H1 (cell line): ENCODE data around the gene C2CD4D. TPM values are rescaled to one million over a fixed set of nuclear protein-coding genes. Genes with fewer than 3 reads are reported as not detected.

Experiments used
- CTCF ChIA-PET: fragments of 300-600 bp; sonication (Branson Sonifier 250); formaldehyde crosslinking; loops from one replicate; lab custom pipeline; 2021; ENCODE audit not compliant: partially characterized antibody; lab: Charles Lee
- POLR2A ChIA-PET: fragments of 300-600 bp; sonication (Branson Sonifier 250); formaldehyde crosslinking; loops from one replicate; lab custom pipeline; 2021; ENCODE audit warnings: inconsistent platforms; ENCODE audit not compliant: partially characterized antibody; lab: Charles Lee
- DNase-seq, 2 experiments: peaks; one replicate each; pipeline versions ENCODE4 v3.0.0 to v3.0.0-alpha.2; 2010 to 2022; ENCODE audit warnings: low spot score in 2 of 2, low read depth in 1 of 2, mixed read lengths in 1 of 2
- FAIRE-seq: peaks from 2 replicates; lab custom pipeline; 2011; peaks lifted over from hg19 to GRCh38; lab: Jason Lieb, UNC
- H2AFZ ChIP-seq: 2 replicates; pipeline ENCODE4 v1.8.1; 2012; ENCODE audit warnings: low read length, inconsistent platforms
- H2AK5ac ChIP-seq: 2 replicates; pipeline ENCODE4 v1.6.1; 2013; ENCODE audit warnings: low read depth, low read length
- H2BK120ac ChIP-seq: replicated peaks from 2 replicates; pipeline ENCODE3; 2013; ENCODE audit warnings: low read depth, low read length, inconsistent platforms
- H2BK12ac ChIP-seq: 2 replicates; pipeline ENCODE4 v1.6.1; 2013; ENCODE audit warnings: low read depth, low read length
- H2BK15ac ChIP-seq: 2 replicates; pipeline ENCODE4 v1.6.1; 2013; ENCODE audit warnings: low read length
- H2BK20ac ChIP-seq: 2 replicates; pipeline ENCODE4 v1.6.1; 2013; ENCODE audit warnings: low read length
- H2BK5ac ChIP-seq: 2 replicates; pipeline ENCODE4 v1.6.1; 2013; ENCODE audit warnings: low read depth, low read length
- H3K14ac ChIP-seq: 2 replicates; pipeline ENCODE4 v1.6.1; 2013; ENCODE audit warnings: inconsistent platforms; ENCODE audit not compliant: insufficient read length
- H3K18ac ChIP-seq: 2 replicates; pipeline ENCODE4 v1.6.1; 2013; ENCODE audit warnings: low read length; ENCODE audit errors: extremely low read depth
- H3K23ac ChIP-seq: 2 replicates; pipeline ENCODE4 v1.6.1; 2013; ENCODE audit warnings: inconsistent platforms; ENCODE audit not compliant: insufficient read length
- H3K23me2 ChIP-seq: 2 replicates; pipeline ENCODE4 v1.6.1; 2013; ENCODE audit warnings: low read depth, low read length
- H3K27ac ChIP-seq: 2 replicates; pipeline ENCODE4 v1.6.1; 2011; ENCODE audit warnings: low read depth, low read length, inconsistent platforms
- H3K27me3 ChIP-seq, 4 experiments: replicated peaks in 1 of 4; 1 replicate in 1 of 4; 2 replicates in 3 of 4; pipeline versions ENCODE4 v1.6.1 to v1.8.1; 2011 to 2013; ENCODE audit warnings: low read length in 3 of 4, mild to moderate bottlenecking in 3 of 4, inconsistent platforms in 2 of 4, mixed read lengths in 2 of 4, moderate library complexity in 1 of 4; ENCODE audit not compliant: control insufficient read depth in 3 of 4, insufficient read depth in 3 of 4; ENCODE audit errors: extremely low read depth in 1 of 4
- H3K36me3 ChIP-seq, 4 experiments: 2 replicates each; pipeline versions ENCODE4 v1.6.1 to v1.8.1; 2011 to 2013; ENCODE audit warnings: mild to moderate bottlenecking in 4 of 4, low read length in 3 of 4, moderate library complexity in 2 of 4, control low read depth in 1 of 4, inconsistent platforms in 1 of 4; ENCODE audit not compliant: insufficient read depth in 4 of 4, control insufficient read depth in 2 of 4
- H3K4ac ChIP-seq: replicated peaks from 2 replicates; pipeline ENCODE3; 2013; ENCODE audit warnings: low read length, low read depth, mixed read lengths, inconsistent platforms; ENCODE audit not compliant: insufficient read length
- H3K4me1 ChIP-seq, 4 experiments: replicated peaks in 1 of 4; 1 replicate in 1 of 4; 2 replicates in 3 of 4; pipeline versions ENCODE4 v1.6.1 to v1.8.1; 2011 to 2013; ENCODE audit warnings: low read length in 3 of 4, inconsistent platforms in 2 of 4, mixed read lengths in 1 of 4; ENCODE audit not compliant: insufficient read depth in 4 of 4, control insufficient read depth in 3 of 4
- H3K4me2 ChIP-seq, 2 experiments: 2 replicates each; pipeline versions ENCODE4 v1.6.1 to v1.8.1; 2011 to 2013; ENCODE audit warnings: low read depth in 2 of 2, low read length in 2 of 2, control low read depth in 1 of 2, inconsistent platforms in 1 of 2, mild to moderate bottlenecking in 1 of 2; ENCODE audit not compliant: insufficient read depth in 1 of 2
- H3K4me3 ChIP-seq, 4 experiments: fragments of 200-600, 300-600 bp in 1 of 4; sonication (generic), shearing (Covaris generic), sonication (Bioruptor Twin) in 1 of 4; 2 replicates each; pipeline versions ENCODE4 v1.5.1 to v1.8.1; 2011 to 2016; ENCODE audit warnings: low read length in 4 of 4, low read depth in 3 of 4, control low read depth in 2 of 4, inconsistent platforms in 2 of 4, mild to moderate bottlenecking in 2 of 4, mixed read lengths in 1 of 4, moderate library complexity in 1 of 4; ENCODE audit not compliant: insufficient read depth in 2 of 4; ENCODE audit errors: extremely low read depth in 1 of 4
- H3K56ac ChIP-seq: replicated peaks from 2 replicates; pipeline ENCODE3; 2013; ENCODE audit warnings: low read depth, mild to moderate bottlenecking, mixed read lengths, low read length, inconsistent platforms; ENCODE audit not compliant: insufficient read length
- H3K79me1 ChIP-seq: 2 replicates; pipeline ENCODE4 v1.6.1; 2013; ENCODE audit warnings: low read depth, low read length, control low read depth
- H3K79me2 ChIP-seq, 2 experiments: 2 replicates each; pipeline versions ENCODE4 v1.6.1 to v1.8.1; 2012 to 2013; ENCODE audit warnings: low read length in 2 of 2, mild to moderate bottlenecking in 2 of 2, inconsistent platforms in 1 of 2; ENCODE audit not compliant: insufficient read depth in 2 of 2, control insufficient read depth in 1 of 2
- H3K9ac ChIP-seq, 4 experiments: replicated peaks in 1 of 4; 1 replicate in 1 of 4; 2 replicates in 3 of 4; pipeline versions ENCODE4 v1.6.1 to v1.8.1; 2011 to 2013; ENCODE audit warnings: low read depth in 3 of 4, low read length in 3 of 4, control low read depth in 2 of 4, mild to moderate bottlenecking in 2 of 4, moderate library complexity in 2 of 4, inconsistent platforms in 1 of 4; ENCODE audit errors: extremely low read depth in 1 of 4
- H3K9me3 ChIP-seq, 2 experiments: 2 replicates each; pipeline versions ENCODE4 v1.6.1 to v1.8.1; 2012 to 2013; ENCODE audit warnings: mild to moderate bottlenecking in 2 of 2, moderate library complexity in 2 of 2, control low read depth in 1 of 2, inconsistent platforms in 1 of 2, low read depth in 1 of 2, low read length in 1 of 2, mixed read lengths in 1 of 2; ENCODE audit not compliant: insufficient read depth in 2 of 2
- H4K20me1 ChIP-seq, 2 experiments: replicated peaks in 1 of 2; 2 replicates each; pipeline versions ENCODE3 to v1.8.1; 2011 to 2013; ENCODE audit warnings: inconsistent platforms in 2 of 2, low read length in 2 of 2, mild to moderate bottlenecking in 1 of 2; ENCODE audit not compliant: insufficient read depth in 2 of 2, control insufficient read depth in 1 of 2
- H4K5ac ChIP-seq: 2 replicates; pipeline ENCODE4 v1.6.1; 2013; ENCODE audit warnings: low read length, low read depth, mixed read lengths, inconsistent platforms; ENCODE audit not compliant: insufficient read length
- H4K8ac ChIP-seq: 2 replicates; pipeline ENCODE4 v1.8.0; 2013; ENCODE audit warnings: mild to moderate bottlenecking, moderate library complexity, low read length, inconsistent platforms; ENCODE audit not compliant: insufficient read depth; ENCODE audit errors: extremely low read depth
- H4K91ac ChIP-seq: replicated peaks from 2 replicates; pipeline ENCODE3; 2013; ENCODE audit warnings: low read length, mixed read lengths, inconsistent platforms; ENCODE audit not compliant: insufficient read length
- POLR2A ChIP-seq, 2 experiments: IDR thresholded peaks; 1 replicate in 1 of 2; 2 replicates in 1 of 2; pipeline ENCODE4 v1.6.1; 2011; ENCODE audit warnings: low read depth in 2 of 2, low read length in 2 of 2, mild to moderate bottlenecking in 2 of 2; ENCODE audit errors: control extremely low read depth in 1 of 2
- TBP ChIP-seq: IDR thresholded peaks from 2 replicates; pipeline ENCODE4 v1.6.1; 2011; ENCODE audit warnings: low read depth, low read length, improper control_type of control experiment
- WGBS, 2 experiments: shearing (Covaris generic) in 1 of 2; methylation state at CpG; one replicate each; pipeline versions ENCODE4 v1.1.6 to v1.1.7; 2013 to 2015; ENCODE audit warnings: low lambda C conversion rate in 2 of 2, mixed read lengths in 2 of 2, inconsistent platforms in 1 of 2, low coverage in 1 of 2, missing lambda C conversion rate in 1 of 2; ENCODE audit not compliant: insufficient replicate concordance in 2 of 2, insufficient coverage in 1 of 2, insufficient read length in 1 of 2; ENCODE audit errors: extremely low coverage in 1 of 2, missing lambda C conversion rate in 1 of 2; 5-methylcytosine and 5-hydroxymethylcytosine counted together
- polyA plus RNA-seq, 7 experiments: library from polyadenylated mRNA; depleted of rRNA in 3 of 7; stranded (reverse) in 5 of 7; unstranded in 2 of 7; fragments of >200 nt in 5 of 7; fragments of 200-250 nt in 2 of 7; gene quantifications; 1 replicate in 5 of 7; 2 replicates in 1 of 7; 4 replicates in 1 of 7; pipeline versions ENCODE4 v1.2.1 to v1.2.3, GENCODE V29; 2011 to 2013; ENCODE audit warnings: missing spikeins in 2 of 7, mixed read lengths in 2 of 7
- total RNA-seq: library from RNA; stranded (reverse); fragmentation: NEBNext Ultra II Directional; extraction: Animal tissue kit (Norgen Biotek cat#: 25700); gene quantifications from 2 replicates; pipeline ENCODE4 v1.2.1, GENCODE V29; 2021

Gene C2CD4D
- total and polyA plus RNA-seq, 2 of the 8 experiments (the other 6 are each of a cell fraction or from before 2014, with no cell fraction given): 0.41 to 0.71 TPM

DNA sequence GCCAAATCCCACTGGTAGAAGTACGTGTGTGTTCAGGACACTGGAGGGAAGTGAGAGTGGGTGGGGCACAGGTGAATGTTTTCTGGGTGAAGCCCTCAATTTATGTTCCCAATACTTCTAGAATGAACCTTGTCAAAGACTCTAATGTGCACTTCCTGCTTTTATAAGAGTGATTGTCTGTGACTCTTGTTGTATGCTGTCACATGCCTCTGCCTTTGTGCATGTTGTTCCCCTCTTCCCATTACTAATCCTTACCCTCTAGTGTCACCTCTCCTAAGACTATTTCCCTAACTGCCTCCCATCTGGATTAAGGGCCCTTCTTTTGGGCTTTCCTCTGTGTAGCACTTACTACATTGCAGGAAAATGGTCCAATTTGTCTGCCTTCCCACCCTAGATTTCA lies 31.9 kb downstream of the C2CD4D start:
- H2AFZ ChIP-seq: no peak overlapping the region
- TF ChIP-seq TBP: no peak
- TF ChIP-seq POLR2A (IDR thresholded peaks at IDR 0.05; ENCODE audit: control extremely low read depth in 1 of 2, low read depth in 2 of 2, low read length in 2 of 2): no peak

More for the DNA sequence above, 31.9 kb downstream of the C2CD4D start:
- no peak for DNase-seq
- Histone ChIP-seq H4K8ac (no peak overlapping the region), H3K4me2 (no peak overlapping the region), H3K79me2 (no peaks in the 10 kb centered on the region), H2BK15ac (no peak overlapping the region), H3K56ac (no peak overlapping the region), H2BK12ac (no peak overlapping the region), H3K4ac (no peak overlapping the region), H3K23ac (no peak overlapping the region), H2BK5ac (no peak overlapping the region), H3K36me3 (no peaks in the 10 kb centered on the region), H3K4me3 (no peak overlapping the region), H4K91ac (no peak overlapping the region), H3K27ac (no peak overlapping the region), H2BK20ac (no peak overlapping the region), H3K23me2 (no peaks in the 10 kb centered on the region), H3K9ac (no peak overlapping the region), H3K9me3 (no peaks in the 10 kb centered on the region), H3K4me1 (peaks cover 1 to 5% (median 4%) of the 10 kb centered on the region in 4 experiments; a peak in 2 of 7 replicates), H3K79me1 (no peaks in the 10 kb centered on the region), H2BK120ac (no peak overlapping the region), H3K27me3 (peaks cover 0 to 3% (median 0%) of the 10 kb centered on the region in 4 experiments; a peak in 1 of 7 replicates), H3K14ac (no peak overlapping the region), H4K20me1 (no peaks in the 10 kb centered on the region), H2AK5ac (no peak overlapping the region), H3K18ac (no peak overlapping the region), H4K5ac (no peak overlapping the region)
- WGBS, 2 experiments: 92% methylated on average over 1 of the region's 1 CpG; no CpG with 5 or more reads in 1 of the 2 experiments
- FAIRE-seq: no peak
- ChIA-PET POLR2A (interaction anchor here (1.1 to 1.8 kb wide), 3 partner anchors 18 to 32 kb away, joined by 3 to 6 read pairs (median 4); partner anchors contain the start of gene C2CD4D), CTCF (interaction anchor here (0.9 to 2.6 kb wide), 5 partner anchors 10 to 38 kb away, joined by 3 to 6 read pairs (median 4); partner anchors contain the start of gene TDRKH)
